Measurements from ENCODE around the gene CD47. TPM values are rescaled to one million over a fixed set of nuclear protein-coding genes. Genes with fewer than 3 reads are reported as not detected.

Gene CD47
- 96.7 TPM for total RNA-seq (2013)
- polyA plus RNA-seq, result 100 to 1,000 TPM in 2 of 3 donors, 10 to 100 TPM in 1; 52.3 to 203 (median 173) TPM
- 14.3 and 17.5 TPM in 2 replicates for polyA minus RNA-seq
- 77.7 to 214 (median 106) reads per million in 11 experiments for total RNA-seq

- Mint-ChIP-seq H3K36me3 (no peaks in the 10 kb centered on the region), H3K27me3 (ENCODE audit: low read depth in 3 of 3) (peaks cover 2 to 6% (median 3%) of the 10 kb centered on the region in 3 donors), H3K27ac (peak within 1 kb of the TSS; percentile 93 to 99 (median 97)), H3K4me1 (peaks cover 16% of the 10 kb centered on the region), H3K9me3 (peaks cover 0 to 4% (median 0%) of the 10 kb centered on the region in 7 donors), H3K4me3 (peak within 1 kb of the TSS; percentile 97 to 100)
- peak; percentile 92 to 94 (median 93) for DNase-seq
- under 1% methylated on average over 104 of the region's 106 CpGs for WGBS (ENCODE audit: insufficient coverage)
- Histone ChIP-seq H3K27me3 (ENCODE audit: control insufficient read depth in 2 of 2, insufficient read depth in 2 of 2, low read length in 2 of 2) (no peaks in the 10 kb centered on the region), H2AFZ (ENCODE audit: insufficient read depth, low read depth, low read length, poor library complexity, severe bottlenecking) (peak within 1 kb of the TSS; percentile 93), H3K4me2 (replicated peaks; ENCODE audit: extremely low read depth, low read length, poor library complexity, severe bottlenecking) (peak within 1 kb of the TSS; percentile 87), H3K36me3 (replicated peaks in 1 of 2; ENCODE audit: control insufficient read depth in 1 of 2, insufficient read depth in 2 of 2, low read length in 2 of 2) (no peaks in the 10 kb centered on the region), H4K20me1 (ENCODE audit: insufficient read depth, low read length) (peaks cover under 1% of the 10 kb centered on the region), H3K27ac (ENCODE audit: low read depth in 1 of 2, low read length in 2 of 2) (peak within 1 kb of the TSS; percentile 86 to 96), H3K9ac (ENCODE audit: insufficient read depth, low read length, poor library complexity, severe bottlenecking) (peak within 1 kb of the TSS; percentile 97), H3K4me1 (ENCODE audit: control insufficient read depth in 1 of 2, insufficient read depth in 2 of 2, low read length in 2 of 2) (peaks cover 21 to 38% of the 10 kb centered on the region in 2 donors), H3K79me2 (ENCODE audit: insufficient read depth, low read length) (peaks cover 48% of the 10 kb centered on the region), H3K9me3 (replicated peaks in 1 of 2; ENCODE audit: control insufficient read depth in 1 of 2, insufficient read depth in 1 of 2, low read length in 2 of 2) (no peaks in the 10 kb centered on the region), H3K4me3 (replicated peaks in 1 of 3; ENCODE audit: low read depth in 2 of 3, low read length in 3 of 3) (peak within 1 kb of the TSS; percentile 82 to 94 (median 90))
- TF ChIP-seq CTCF (IDR thresholded peaks at IDR 0.05), result no peak
- intact Hi-C loops (cut with micrococcal nuclease), result loop anchor here (2.0 to 10.0 kb wide), 4 partner anchors 41 to 316 kb away; partner anchors contain the start of gene IFT57 (in 2 of the 2)
These were observed at the start of gene CD47 for GRCh38 chr3:108090701-108091497. TSS of gene CD47 (minus strand) at chr3:108091031. CDS start at chr3:108090908, 123 bp downstream.

GRCh38 chr3:108137460-108137814, 46.6 kb upstream of the CD47 start:
- H3K4me1 ChIP-seq (ENCODE audit: control insufficient read depth in 1 of 2, insufficient read depth in 2 of 2, low read length in 2 of 2), result peaks cover 17 to 24% of the 10 kb centered on the region in 2 donors
- no peak overlapping the region for H3K27ac Mint-ChIP-seq
- H3K36me3 Mint-ChIP-seq, result no peaks in the 10 kb centered on the region
- H3K9ac ChIP-seq (ENCODE audit: insufficient read depth, low read length, poor library complexity, severe bottlenecking), result no peak overlapping the region
- no peak for TF ChIP-seq CTCF (IDR thresholded peaks at IDR 0.05)
- H3K36me3 ChIP-seq (replicated peaks in 1 of 2; ENCODE audit: control insufficient read depth in 1 of 2, insufficient read depth in 2 of 2, low read length in 2 of 2), result no peaks in the 10 kb centered on the region
- H3K9me3 Mint-ChIP-seq, result peaks cover 0 to 3% (median 0%) of the 10 kb centered on the region in 7 donors
- no peak for DNase-seq
- H3K9me3 ChIP-seq (replicated peaks in 1 of 2; ENCODE audit: control insufficient read depth in 1 of 2, insufficient read depth in 1 of 2, low read length in 2 of 2), result no peaks in the 10 kb centered on the region
- H3K4me2 ChIP-seq (replicated peaks; ENCODE audit: extremely low read depth, low read length, poor library complexity, severe bottlenecking), result no peak overlapping the region
- 93% methylated on average over 3 of the region's 5 CpGs for WGBS (ENCODE audit: insufficient coverage)
- no peak overlapping the region for H2AFZ ChIP-seq (ENCODE audit: insufficient read depth, low read depth, low read length, poor library complexity, severe bottlenecking)
- peaks cover 0 to 1% (median 0%) of the 10 kb centered on the region in 3 donors for H3K27me3 Mint-ChIP-seq (ENCODE audit: low read depth in 3 of 3)
- peaks cover 23% of the 10 kb centered on the region for H3K4me1 Mint-ChIP-seq
- intact Hi-C loops (cut with micrococcal nuclease), result no loop called here
- no peak overlapping the region for H3K4me3 Mint-ChIP-seq
- H4K20me1 ChIP-seq (ENCODE audit: insufficient read depth, low read length), result no peaks in the 10 kb centered on the region
- H3K27me3 ChIP-seq (ENCODE audit: control insufficient read depth in 2 of 2, insufficient read depth in 2 of 2, low read length in 2 of 2), result no peaks in the 10 kb centered on the region
- H3K27ac ChIP-seq (ENCODE audit: low read depth in 1 of 2, low read length in 2 of 2), result no peak overlapping the region
- no peak overlapping the region for H3K4me3 ChIP-seq (replicated peaks in 1 of 3; ENCODE audit: low read depth in 2 of 3, low read length in 3 of 3)
- no peaks in the 10 kb centered on the region for H3K79me2 ChIP-seq (ENCODE audit: insufficient read depth, low read length)
